ENCODE results near the gene PARP2.

PARP2 gene, protein sequence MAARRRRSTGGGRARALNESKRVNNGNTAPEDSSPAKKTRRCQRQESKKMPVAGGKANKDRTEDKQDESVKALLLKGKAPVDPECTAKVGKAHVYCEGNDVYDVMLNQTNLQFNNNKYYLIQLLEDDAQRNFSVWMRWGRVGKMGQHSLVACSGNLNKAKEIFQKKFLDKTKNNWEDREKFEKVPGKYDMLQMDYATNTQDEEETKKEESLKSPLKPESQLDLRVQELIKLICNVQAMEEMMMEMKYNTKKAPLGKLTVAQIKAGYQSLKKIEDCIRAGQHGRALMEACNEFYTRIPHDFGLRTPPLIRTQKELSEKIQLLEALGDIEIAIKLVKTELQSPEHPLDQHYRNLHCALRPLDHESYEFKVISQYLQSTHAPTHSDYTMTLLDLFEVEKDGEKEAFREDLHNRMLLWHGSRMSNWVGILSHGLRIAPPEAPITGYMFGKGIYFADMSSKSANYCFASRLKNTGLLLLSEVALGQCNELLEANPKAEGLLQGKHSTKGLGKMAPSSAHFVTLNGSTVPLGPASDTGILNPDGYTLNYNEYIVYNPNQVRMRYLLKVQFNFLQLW

DNA sequence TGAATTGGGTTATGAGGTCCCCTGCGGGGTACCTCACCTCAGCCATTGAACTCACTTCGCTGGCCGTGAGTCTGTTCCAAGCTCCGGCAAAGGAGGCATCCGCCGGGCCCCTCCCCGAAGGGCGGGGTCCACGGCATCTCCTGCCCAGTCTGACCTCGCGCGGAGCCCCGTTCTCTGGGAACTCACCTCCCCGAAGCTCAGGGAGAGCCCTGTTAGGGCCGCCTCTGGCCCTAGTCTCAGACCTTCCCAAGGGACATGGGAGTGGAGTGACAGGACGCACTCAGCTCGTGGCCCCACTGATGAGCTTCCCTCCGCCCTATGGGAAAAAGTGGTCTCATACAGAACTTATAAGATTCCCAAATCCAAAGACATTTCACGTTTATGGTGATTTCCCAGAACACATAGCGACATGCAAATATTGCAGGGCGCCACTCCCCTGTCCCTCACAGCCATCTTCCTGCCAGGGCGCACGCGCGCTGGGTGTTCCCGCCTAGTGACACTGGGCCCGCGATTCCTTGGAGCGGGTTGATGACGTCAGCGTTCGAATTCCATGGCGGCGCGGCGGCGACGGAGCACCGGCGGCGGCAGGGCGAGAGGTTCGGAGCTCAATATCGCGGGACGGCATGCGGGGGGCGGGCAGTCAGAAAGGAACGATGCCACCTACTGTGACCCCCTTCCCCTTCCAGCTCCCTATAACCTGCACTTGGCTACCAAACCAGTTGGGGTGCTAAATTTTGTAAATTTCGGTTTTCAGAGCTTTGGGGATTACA is at the start of gene PARP2:
TSS of gene PARP2 (plus strand) at position 544 of the 770 bp plus-strand sequence. CDS start at position 551, 7 bp downstream.
- in situ Hi-C loops (cut with MboI; ENCODE audit: low sequenced_read_pairs) = loop anchor here (25.0 kb wide), 1 partner anchor 519 kb away; no protein-coding TSS in a partner anchor

DNA sequence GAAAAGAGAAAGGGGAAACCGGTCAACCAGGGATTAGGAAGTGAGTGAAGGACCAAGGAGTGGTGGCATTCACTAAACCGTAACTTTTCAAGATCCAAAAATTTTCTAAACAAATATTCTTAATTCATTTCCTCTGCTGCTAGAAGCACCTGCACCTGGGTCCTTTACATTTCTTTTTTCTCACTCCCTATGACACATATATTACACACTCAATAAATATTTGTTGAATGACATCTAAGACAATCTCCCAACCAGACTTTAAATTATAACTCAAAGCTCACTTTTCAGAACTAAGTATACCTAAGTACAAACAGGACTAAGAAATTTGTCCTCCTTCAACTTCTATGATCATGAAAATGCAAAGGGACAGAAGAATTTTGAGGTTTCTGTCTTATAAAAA is 48.8 kb upstream of the PARP2 start:
- in situ Hi-C loops (cut with MboI; ENCODE audit: low sequenced_read_pairs) = no loop called here

DNA sequence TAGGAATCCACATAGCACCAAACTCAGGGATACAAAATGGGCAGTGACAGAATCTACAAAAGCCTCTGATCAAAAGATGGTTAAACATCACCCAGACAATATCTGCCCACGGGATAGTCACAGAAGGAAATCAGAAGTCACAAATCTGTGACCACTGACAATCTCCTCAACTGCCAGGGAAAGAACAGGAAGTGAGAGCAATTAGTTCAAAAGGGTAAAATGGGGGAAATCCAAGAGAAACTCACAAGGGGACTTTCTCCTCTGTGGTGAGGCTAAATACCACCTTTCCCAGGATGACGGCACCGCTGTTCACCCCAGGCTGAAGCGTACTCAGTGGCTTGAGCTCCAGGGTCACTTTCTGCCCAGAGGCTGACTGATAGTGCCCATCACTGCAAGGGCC is 48.4 kb upstream of the PARP2 start:
- in situ Hi-C loops (cut with MboI; ENCODE audit: low sequenced_read_pairs) = no loop called here

DNA sequence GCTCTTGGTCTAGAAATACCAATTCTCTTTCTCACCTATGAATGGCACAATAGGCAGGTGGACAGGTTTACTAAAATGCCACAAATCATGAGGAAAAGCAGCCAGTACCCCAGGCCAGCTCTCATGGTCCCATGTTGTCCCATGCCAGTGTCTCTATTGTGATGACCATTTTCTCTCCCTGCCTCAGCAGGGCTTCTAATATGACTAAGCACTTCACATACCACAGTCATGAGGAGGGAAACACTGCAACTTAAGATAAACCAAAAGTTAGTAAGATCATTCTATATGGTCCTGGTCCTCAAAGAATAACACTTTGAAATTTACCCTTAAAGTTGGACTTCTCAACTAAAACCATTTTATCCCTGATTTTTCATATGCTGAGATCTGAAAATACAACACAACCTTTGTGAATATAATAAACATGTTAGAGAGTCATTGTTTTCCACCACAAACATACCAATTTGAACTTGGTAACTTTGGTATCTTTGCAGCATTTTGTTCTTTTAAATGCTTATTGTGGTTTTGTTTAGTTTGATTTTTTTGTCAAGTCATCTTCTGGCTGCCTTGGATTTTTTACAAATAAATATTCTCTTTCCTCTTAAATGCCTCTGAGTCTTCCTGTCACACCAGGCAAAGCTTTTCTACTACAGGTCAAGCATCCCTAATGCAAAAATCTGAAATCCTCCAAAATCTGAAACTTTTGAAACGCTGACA is 41.2 kb upstream of the PARP2 start:
- in situ Hi-C loops (cut with MboI; ENCODE audit: low sequenced_read_pairs) = no loop called here

DNA sequence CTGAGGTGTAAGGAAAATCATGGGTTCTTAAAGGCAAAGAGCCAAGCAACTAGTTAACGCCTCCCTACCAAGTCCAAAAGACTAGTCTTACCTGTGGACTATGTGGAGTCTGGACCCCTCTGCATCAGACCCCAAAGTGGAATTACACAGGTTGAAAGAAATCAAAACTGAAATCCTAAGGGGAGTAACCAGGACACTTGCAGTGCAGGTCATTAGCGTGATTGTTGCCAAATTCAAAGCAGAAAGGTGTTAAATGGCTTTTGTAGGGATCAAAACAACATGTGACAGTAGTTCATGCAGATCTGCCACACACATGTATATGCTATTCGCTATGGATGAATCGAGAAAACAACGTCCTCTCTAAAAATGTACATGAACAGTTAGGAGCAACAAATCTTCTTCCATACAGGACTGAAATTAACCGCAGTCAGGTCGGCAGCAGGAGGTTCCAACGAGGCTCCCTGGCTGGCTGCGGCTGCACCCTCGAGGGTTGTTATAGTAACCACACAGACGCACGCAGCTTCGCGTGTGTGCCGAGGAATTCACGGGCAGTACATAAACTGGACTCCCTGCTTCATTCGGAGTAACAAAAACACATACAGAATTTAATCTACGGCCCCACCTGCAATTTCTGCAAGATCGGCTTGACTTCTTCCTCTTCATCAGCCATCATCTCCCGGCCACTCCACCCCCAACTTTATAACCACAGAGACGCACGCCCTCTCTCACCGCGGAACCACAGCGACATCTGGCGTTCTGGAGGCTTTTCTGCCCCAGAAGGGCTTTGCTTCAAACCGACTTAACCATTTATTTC is 38.0 kb upstream of the PARP2 start, which contains the start of gene TTC5:
TSS of gene TTC5 (minus strand) at position 687 of the 814 bp plus-strand sequence. CDS start at position 673, 14 bp downstream.
- in situ Hi-C loops (cut with MboI; ENCODE audit: low sequenced_read_pairs) = no loop called here

DNA sequence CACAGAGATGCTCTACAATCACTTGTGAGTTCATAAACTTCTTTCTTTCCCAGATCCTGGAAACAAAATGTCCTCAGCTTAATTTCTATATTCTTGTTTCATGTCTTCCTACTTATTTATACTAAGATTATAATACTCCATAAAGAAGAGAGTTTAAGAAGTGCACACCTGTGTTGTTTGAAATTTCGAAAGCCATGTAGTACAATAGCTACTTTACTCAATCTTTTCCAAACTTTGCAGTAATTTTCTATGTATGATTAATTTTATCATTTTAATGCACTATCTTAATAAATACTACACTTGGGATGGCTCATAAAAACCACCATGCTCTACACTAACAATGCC is 37.4 kb upstream of the PARP2 start:
- in situ Hi-C loops (cut with MboI; ENCODE audit: low sequenced_read_pairs) = no loop called here

DNA sequence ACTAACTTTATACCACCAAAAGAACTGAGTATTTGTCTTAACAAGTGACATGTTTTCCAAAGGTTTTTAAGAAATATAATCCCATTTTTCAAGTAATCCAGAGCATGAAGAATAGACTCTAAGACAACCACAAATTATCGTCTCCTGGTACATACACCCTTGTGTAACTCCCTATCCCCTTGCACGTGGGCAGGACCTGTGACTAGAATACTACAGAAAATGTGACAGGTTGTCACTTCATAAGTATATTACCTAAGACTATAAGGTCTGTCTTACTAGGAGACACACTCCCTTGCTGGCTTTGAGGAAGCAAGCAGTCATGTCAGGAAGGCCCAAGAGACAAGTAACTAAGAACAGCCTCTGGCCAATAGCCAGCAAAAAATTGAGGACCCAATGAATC is 29.4 kb upstream of the PARP2 start:
- in situ Hi-C loops (cut with MboI; ENCODE audit: low sequenced_read_pairs) = no loop called here

DNA sequence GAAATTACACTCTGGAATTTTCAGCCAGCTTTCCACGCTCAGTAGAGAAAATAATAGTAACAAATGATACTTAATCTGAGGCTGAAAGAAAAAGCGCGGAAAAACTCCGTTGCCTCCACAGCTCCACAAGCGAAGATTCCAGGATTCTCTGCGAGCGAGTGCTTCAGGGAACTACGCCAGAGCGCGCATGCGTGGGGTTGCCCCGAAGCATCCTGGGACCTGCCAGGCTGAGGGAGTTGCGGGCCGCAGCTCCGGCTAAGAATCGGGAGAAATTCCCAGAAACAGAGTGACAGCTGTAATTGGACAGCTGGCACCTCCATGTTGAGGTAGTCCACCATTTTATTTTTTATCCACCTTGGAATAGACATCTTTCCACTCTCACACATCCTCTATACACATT is 25.7 kb upstream of the PARP2 start:
- in situ Hi-C loops (cut with MboI; ENCODE audit: low sequenced_read_pairs) = no loop called here

DNA sequence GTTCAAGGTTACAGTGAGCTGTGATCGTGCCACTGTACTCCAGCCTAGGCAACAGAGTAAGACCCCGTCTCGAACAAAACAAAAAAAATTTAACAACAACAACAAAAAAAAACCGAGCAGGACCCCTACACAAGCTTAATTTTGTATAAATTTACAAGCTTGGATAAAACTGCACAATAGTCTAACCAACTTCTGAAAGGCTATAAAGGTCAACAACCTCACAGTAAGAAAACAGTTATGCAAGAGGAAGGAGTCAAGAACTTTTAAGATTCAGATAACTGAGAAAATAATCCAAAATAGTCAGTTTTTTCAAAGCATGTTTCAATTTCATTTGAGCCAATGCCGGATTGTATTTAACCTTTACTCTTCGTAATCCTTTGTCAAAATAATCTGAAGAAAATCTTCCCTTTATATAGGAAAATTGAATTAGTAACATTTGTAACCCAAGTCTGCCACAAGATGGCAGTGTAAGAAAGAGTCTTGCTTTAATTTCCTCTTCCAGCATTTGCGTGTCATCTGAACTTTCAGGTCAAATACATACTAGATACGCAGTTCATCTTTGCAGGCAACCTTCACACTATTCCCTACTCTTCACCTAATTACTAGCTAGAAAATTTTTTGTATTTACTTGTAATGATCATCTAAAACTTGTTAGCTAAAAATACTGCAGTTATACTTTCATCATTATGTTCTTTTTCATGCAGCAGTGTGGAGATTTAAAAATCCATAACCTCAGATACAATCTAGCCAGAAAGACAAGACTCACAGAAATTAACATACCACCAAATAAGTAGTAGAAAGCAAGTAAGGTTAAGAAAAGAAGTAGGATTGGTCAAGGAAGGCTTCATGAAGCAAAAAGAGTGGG is 16.2 kb upstream of the PARP2 start:
- in situ Hi-C loops (cut with MboI; ENCODE audit: low sequenced_read_pairs) = loop anchor here (25.0 kb wide), 1 partner anchor 535 kb away; no protein-coding TSS in a partner anchor

DNA sequence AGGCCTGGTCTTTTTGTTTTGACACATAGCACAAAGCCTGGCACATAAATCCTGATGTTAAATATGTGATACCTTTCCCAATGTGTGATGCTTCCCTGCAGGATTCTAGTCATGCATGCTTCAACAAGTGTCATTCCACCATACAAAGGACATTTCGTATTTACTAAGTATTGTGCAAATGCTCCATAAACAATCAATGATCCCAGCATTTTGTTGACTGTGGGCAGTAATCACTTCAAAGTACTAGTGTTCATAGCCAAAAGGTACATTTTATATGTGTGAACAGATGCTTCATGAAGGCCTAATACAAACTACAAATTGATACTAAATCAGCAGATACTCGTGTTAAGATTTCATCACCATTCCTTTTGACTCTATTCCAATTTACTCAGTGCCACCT is 14.7 kb upstream of the PARP2 start:
- in situ Hi-C loops (cut with MboI; ENCODE audit: low sequenced_read_pairs) = loop anchor here (25.0 kb wide), 1 partner anchor 534 kb away; no protein-coding TSS in a partner anchor

DNA sequence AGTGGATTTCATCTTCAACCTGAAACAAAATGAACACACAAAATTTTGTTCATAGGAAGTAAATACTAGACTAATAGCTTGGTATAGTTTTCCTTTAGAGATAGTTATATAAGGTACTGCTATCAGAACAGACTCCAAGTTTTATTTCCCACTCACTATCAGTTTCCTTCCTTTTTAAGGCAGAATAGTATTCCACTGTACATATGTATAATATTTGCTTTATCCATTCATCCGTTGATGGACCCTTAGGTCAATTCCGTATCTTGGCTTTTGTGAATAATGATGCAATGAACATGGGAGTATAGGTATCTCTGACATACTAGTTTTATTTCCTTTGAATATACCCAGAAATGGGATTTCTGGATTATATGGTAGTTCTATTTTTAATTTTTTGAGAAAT is 14.1 kb upstream of the PARP2 start:
- in situ Hi-C loops (cut with MboI; ENCODE audit: low sequenced_read_pairs) = loop anchor here (25.0 kb wide), 1 partner anchor 533 kb away; no protein-coding TSS in a partner anchor

DNA sequence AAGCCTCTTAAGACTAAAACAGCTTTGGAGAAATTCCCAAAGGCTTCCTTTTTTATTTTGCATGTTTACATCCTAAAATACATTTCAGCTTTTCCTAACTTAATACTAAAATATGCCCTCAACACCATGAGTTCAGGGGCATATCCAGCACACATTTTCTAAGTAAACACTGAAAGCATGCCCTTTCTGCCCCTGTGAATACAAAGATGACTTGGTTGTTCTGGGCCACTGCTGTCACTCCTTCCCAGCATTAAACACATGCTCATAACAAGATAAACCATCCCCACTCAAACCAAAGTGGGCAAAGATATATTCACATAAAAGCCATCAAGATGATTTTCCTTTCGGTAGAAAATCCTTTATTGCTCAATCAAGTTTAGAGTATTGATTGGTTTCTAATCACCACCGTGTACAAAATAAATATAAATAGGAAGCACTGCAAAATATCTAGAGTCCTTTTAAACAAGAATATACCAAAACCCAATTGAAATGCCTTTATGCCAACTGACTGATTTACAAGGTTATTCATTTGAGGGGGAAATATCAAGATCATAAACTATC is 12.3 kb upstream of the PARP2 start:
- in situ Hi-C loops (cut with MboI; ENCODE audit: low sequenced_read_pairs) = loop anchor here (5.0 to 25.0 kb wide), 2 partner anchors 281 to 531 kb away; no protein-coding TSS in a partner anchor

DNA sequence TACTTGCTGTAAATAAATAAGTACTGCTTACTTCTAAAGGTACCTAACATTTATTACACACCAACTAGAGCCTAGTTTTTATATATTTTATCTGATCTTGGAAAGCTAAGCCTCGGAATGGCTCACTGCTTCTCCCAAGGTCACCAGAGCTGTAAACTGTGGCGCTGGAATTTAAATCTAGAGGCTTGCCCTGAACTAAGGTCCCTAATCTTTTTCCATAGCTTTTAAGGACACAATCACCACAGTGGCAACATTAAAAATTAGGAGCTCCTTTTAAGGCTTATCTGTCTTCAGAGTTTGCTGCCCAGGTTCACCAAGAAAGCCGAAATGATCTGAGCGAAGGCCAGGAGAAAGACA is 11.0 kb upstream of the PARP2 start:
- in situ Hi-C loops (cut with MboI; ENCODE audit: low sequenced_read_pairs) = loop anchor here (5.0 to 25.0 kb wide), 2 partner anchors 280 to 530 kb away; no protein-coding TSS in a partner anchor

DNA sequence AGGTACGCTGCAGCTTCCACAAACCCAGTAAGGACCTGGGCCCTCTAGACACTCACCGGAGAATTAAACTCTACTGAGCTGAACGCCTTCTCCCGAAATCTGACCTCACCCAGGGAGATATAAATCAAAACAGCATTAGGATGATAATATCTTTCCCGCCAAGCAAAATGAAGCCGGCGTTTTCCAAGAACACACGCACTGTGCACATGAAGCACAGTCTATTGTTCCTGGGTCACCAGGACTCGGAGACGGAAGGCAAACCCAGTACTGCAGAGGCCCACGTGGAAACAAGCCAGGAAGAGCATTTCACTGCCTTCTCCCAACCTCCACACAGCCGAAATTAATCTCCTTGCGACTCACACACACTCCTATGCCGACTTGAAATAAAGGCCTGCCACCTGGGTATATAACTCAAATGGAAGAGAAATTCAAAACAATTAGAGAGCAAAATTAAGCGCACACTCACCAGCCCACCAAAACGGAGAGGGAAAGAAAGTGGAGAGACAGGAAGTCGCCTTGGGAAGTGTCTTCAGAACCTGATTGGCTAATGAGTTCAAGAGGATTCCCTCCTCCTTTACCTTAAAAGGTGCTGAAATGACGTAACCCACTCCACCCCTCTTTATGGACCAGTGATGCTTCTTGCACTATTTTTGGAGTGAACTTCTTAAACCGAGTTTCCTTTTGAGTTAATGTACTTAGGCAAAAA is 10.5 kb upstream of the PARP2 start, which contains the start of gene CCNB1IP1:
TSS of gene CCNB1IP1 (minus strand) at position 492 of the 706 bp plus-strand sequence. CDS start 16,756 bp downstream, outside the sequence.
- in situ Hi-C loops (cut with MboI; ENCODE audit: low sequenced_read_pairs) = loop anchor here (5.0 to 25.0 kb wide), 2 partner anchors 279 to 529 kb away; no protein-coding TSS in a partner anchor

DNA sequence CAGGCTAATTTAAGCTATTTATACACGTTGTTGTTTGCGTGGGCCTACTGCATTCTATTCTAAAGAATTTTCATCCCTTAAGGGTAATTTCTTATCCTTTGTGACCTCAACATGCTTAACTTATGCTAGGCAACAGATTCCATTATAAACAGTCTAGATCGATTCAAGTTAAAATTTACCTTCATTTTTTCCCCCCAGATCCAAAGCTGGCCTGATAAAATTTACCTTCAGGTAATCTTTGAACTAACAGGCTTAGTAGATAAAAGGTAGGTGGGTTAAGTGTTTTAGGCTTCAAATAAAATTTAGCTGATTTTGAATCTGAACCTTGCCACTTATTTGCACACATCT is 10.0 kb upstream of the PARP2 start:
- in situ Hi-C loops (cut with MboI; ENCODE audit: low sequenced_read_pairs) = loop anchor here (5.0 to 25.0 kb wide), 2 partner anchors 279 to 529 kb away; no protein-coding TSS in a partner anchor

DNA sequence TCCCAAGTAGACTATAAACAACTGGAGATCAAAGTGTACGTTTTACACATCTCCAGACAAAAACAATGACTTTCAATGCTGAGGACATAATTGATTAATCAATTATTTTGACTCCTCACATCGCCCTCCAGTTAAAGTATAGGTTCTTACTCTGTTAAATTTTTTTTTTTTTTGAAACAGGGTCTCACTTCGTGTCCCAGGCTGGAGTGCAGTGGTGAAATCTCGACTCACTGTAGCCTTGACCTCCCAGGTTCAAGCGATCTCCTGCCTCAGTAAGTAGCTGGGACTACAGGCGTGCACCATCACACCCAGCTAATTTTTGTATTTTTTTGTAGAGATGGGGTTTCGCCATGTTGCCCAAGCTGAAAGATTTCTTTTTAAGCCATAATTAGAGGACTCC is 9.4 kb upstream of the PARP2 start:
- in situ Hi-C loops (cut with MboI; ENCODE audit: low sequenced_read_pairs) = loop anchor here (5.0 to 25.0 kb wide), 2 partner anchors 278 to 528 kb away; no protein-coding TSS in a partner anchor

DNA sequence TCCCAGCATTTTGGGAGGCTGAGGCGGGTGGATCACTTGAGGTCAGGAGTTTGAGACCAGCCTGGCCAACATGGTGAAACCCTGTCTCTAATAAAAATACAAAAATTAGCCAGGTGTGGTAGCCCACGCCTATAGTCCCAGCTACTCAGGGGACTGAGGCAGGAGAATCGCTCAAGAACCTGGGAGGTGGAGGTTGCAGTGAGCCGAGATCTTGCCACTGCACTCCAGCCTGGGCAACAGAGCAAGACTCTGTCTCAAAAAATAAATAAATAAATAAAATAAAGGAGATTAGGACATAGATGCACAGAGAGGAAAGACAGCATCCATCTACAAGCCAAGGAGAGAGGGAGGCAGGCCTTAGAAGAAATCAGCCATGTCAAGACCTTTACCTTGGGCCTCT is 2.4 kb upstream of the PARP2 start:
- in situ Hi-C loops (cut with MboI; ENCODE audit: low sequenced_read_pairs) = loop anchor here (25.0 kb wide), 1 partner anchor 521 kb away; no protein-coding TSS in a partner anchor

DNA sequence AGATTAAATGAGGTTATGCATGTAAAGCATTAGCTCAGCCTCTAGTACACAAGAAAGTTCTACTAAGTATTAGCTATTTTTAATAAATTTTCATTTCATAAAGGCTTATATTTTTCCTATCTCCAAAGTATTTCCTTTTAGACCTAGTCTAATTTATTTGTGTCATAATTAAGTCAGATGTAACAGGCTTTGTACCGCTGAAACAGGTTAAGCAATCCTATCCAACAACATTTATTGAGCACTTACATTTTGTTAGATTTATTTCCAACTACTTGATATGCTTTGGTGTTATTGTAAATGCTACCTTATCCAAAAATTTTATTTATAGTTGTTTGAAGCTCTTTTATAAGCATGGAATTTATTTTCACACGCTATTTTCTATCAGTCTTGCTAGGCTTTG is 1.8 kb upstream of the PARP2 start:
- in situ Hi-C loops (cut with MboI; ENCODE audit: low sequenced_read_pairs) = loop anchor here (25.0 kb wide), 1 partner anchor 521 kb away; no protein-coding TSS in a partner anchor

Data from HL-60/S4 (cell line).